Occipital lobe (tissue), 2 donors: ENCODE data around the gene MRPL27. TPM values are rescaled to one million over a fixed set of nuclear protein-coding genes. Genes with fewer than 3 reads are reported as not detected.

Source experiments
- DNase-seq: peaks from one replicate; lab custom pipeline; 2025; lab: John Stamatoyannopoulos, UW
- total RNA-seq: library from RNA; depleted of rRNA; stranded (reverse); fragments of >200 nt; gene quantifications from one replicate; pipeline ENCODE4 v1.2.3, GENCODE V29; 2014

MRPL27 gene
- total RNA-seq, 1 donor from 2014 or later = 30.3 TPM

GRCh38 chr17:50360486-50361115, 12.4 kb downstream of the MRPL27 start:
- DNase-seq = no peak

- no peak for DNase-seq
Measured at GRCh38 chr17:50359998-50360461, 13.0 kb downstream of the MRPL27 start.

GRCh38 chr17:50359005-50359699, 13.8 kb downstream of the MRPL27 start:
- DNase-seq = no peak

- no peak for DNase-seq
Measured at GRCh38 chr17:50358177-50358576, 14.8 kb downstream of the MRPL27 start.

DNA sequence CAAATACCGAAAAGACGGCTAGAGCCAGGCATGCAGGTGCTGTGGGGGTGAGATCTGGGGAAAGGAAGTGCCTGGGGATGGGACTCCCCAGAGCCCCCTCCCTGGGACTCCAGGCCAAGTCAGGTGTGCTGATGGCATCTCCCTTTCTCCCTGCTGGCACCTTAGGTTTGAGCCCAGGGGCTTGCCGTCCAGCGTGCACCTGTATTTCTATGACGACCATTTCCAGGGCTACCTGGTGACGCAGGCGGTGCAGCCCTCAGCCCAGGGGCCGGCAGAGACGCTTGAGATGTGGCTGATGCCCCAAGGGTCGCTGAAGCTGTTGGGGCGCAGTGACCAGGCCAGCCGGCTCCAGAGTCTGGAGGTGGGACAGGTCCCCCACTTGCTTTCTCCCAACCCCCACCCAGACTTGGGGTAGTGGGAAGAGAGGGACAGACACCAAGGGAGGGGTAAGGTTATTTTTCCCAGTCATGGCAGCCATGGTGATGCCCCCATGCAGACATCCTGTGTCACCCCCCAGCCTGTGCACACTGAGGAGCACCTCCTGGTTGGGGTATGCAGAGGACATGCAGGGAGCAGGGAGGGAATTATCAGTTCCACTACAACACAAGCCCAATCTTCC, 16.0 kb downstream of the MRPL27 start:
- no peak for DNase-seq

GRCh38 chr17:50356418-50356817, 16.6 kb downstream of the MRPL27 start:
- DNase-seq = no peak

DNA sequence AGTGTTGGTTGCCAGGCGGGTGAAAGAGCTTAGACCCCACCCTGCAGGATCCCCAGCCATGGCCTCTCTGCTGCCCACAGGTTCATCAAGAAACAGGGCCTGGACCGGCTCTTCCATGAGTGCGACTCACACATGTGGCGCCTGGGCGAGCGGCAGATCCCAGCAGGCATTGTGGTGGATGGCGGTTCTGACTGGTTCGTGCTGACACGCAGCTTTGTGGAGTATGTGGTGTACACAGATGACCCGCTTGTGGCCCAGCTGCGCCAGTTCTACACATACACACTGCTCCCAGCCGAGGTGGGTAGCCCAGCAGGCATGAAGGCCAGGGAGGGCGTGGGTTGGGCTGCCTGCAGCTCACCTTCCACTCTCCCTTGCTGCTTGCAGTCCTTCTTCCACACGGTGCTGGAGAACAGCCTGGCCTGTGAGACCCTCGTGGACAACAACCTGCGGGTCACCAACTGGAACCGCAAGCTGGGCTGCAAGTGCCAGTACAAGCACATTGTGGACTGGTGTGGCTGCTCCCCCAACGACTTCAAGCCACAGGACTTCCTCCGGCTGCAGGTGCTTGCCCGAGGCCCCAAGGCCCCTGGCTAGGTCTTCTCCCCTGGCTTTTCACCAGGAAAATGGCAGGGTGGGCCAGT, 17.2 kb downstream of the MRPL27 start:
- DNase-seq = no peak

- no peak for DNase-seq
Measured at GRCh38 chr17:50355336-50355700, 17.7 kb downstream of the MRPL27 start.

- DNase-seq = no peak
Measured at GRCh38 chr17:50354776-50355175, 18.2 kb downstream of the MRPL27 start.

DNA sequence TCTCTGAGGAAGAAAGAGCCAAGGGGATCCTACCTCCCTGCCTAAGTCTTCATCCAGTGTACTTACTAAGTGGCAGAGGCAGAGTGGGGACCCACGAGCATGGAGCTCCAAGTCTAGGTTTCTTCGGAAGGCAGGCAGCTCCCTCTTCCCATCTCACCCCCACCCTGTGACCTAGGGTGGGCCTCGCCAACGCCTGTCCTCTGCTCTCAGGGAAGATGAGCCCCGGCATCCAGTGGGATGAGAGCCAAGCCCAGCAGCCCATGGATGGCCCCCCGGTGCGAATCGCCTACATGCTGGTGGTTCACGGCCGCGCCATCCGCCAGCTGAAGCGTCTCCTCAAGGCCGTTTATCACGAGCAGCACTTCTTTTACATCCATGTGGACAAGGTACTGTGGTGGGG, 18.8 kb downstream of the MRPL27 start:
- DNase-seq = no peak

DNA sequence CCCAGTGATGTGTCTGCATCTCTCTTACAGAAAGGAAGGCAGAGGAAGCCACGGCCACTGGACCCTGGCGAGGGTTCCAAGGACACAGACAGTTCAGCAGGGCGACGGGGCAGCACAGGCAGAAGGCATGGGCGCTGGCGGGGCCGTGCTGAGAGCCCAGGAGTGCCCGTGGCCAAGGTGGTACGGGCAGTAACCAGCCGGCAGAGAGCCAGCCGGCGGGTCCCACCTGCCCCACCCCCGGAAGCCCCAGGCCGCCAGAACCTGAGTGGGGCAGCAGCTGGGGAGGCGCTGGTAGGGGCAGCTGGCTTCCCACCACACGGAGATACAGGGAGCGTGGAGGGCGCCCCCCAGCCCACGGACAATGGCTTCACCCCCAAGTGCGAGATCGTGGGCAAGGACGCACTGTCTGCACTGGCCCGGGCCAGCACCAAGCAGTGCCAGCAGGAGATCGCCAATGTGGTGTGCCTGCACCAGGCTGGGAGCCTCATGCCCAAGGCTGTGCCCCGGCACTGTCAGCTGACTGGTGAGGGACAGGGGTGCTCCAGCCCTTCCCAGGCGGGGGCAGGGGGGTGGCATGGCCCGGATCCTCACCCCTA, 19.3 kb downstream of the MRPL27 start:
- no peak for DNase-seq

GRCh38 chr17:50352693-50353599, 20.0 kb downstream of the MRPL27 start:
- no peak for DNase-seq

DNA sequence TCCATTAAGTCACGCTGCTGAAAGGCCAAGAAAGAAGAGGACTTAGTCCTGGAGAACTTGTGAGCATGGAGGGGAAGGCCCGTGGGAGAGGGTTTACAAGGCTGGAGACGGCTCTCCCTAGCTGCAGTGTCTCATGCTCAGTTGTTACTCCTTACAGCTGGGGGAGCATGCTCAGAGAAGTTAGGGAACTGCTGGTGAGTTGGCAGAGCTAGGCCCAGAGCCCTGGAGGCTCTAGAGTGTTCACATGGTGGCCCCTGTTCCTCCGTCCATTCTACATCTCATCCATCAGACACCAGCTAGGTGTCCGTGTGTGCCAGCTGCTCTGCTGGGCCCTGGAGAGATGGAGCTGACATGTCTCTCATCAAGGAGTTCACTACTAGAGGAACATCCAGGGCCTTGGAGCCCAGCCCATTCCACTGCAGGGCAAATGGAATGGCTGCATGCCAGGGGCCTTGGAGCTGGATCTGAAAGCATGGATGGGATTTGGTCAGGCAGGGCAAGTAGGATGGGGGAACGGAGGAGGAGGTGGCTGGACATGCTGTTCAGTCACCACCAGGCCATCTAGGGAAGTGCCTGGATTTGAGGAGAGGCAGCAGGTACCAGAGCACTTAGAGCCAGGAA, 20.8 kb downstream of the MRPL27 start:
- no peak for DNase-seq

- DNase-seq = no peak
Measured at GRCh38 chr17:50350733-50351132, 22.3 kb downstream of the MRPL27 start.

DNA sequence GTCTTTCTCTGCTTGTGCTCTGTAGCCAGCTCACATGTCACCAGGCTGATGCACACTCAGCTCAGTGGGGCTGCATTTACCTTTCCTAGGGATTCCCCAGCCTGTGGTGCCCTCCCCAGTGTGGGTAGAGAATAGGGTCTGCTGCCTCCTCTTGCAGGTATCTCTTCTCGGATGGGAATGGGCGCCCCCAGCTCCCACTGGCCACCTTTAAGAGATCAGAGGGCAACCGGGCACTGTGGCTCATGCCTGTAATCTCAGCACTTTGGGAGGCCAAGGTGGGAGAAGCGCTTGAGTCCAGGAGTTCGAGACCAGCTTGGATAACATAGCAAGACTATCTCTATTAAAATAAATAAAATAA, 23.8 kb downstream of the MRPL27 start:
- no peak for DNase-seq

DNA sequence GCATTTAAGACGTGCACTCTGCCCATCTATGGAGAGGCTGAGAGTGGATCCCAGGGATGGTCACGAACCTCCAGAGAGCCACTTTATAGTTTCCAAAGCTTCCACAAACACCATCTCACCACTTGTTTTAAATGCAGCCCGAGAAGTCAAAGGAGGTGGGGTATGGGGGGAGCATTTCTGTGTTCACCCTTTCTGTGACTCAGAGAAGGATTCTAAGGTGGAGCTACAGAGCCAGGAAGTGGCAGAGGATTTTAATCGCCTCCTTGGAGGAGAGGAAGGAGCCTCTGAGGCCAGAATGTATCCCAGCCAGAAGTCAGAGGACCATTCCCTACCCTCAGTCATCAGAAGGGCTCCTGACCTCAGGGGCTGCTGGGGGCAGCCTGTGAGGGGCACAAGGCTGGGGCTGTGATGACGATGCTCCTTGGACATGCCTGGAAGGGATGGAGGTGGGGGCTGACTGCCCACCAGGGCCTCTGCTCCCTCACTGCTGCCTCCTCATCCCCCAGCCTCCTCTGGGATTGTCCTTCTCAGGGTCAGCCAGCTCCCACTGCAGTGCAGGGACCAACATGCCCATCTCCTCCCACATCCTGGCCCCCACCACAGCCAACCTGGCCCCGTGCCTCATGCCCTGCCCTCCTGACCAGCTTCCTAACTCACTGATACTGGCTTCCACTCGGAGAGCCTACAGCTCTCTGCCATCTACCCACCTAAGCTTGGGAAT, 24.3 kb downstream of the MRPL27 start:
- no peak for DNase-seq

DNA sequence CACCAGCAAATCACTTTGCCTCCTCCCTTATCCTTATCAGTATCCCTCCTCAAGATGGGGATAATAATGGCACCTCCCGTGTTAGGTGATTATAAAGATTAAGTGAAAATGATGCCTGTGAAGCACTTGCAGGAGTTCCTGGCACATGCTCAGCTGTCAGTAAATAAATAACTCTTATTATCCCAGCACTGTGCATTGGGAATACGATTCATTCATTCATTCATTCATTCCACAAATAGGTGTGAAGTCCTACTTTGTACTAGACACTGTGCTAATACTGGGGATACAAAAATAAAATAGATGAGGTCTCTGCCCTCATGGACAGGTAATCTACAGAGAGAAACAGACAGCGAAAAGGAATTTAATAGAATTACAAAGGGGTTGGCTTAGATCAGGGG, 25.1 kb downstream of the MRPL27 start:
- no peak for DNase-seq

DNA sequence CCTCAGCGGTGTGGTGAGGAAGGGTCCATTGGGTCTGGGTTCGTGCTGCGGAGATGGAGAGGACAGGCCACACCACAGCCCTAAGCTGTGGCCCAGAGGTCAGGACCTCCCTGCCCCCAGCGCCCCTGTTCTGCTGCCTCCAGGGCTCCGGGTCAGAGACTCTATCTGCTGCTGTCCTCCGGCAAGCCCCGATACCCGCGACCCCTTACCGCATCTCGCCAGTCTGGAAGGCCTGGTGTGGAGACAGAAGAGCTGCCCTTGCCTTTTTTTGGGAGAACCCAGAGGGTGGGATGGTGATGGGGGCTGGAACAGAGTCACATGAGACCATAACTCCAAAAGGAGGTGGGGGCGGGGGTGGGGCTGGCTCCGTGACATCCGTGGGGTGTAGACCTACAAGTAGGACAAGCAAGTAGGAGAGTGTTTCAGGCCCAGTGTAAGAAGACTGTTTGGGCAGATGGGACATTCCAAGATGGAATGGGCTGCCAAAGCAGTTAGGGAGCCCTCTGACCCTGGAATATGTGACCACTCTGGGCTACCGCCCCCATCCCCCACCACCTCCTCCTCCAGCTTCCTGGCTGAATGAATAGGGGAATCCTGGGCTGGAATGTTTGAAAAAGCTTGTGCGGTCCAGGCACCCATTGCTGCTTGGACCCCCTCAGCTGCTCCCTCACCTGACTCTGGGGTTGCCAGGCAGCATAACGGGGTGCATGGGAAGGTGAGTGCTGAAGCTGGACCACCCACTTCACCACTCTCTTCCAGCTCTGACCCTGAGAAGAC, 25.7 kb downstream of the MRPL27 start:
- no peak for DNase-seq
